ENCODE results near the gene CENPN.

Gene CENPN

DNA sequence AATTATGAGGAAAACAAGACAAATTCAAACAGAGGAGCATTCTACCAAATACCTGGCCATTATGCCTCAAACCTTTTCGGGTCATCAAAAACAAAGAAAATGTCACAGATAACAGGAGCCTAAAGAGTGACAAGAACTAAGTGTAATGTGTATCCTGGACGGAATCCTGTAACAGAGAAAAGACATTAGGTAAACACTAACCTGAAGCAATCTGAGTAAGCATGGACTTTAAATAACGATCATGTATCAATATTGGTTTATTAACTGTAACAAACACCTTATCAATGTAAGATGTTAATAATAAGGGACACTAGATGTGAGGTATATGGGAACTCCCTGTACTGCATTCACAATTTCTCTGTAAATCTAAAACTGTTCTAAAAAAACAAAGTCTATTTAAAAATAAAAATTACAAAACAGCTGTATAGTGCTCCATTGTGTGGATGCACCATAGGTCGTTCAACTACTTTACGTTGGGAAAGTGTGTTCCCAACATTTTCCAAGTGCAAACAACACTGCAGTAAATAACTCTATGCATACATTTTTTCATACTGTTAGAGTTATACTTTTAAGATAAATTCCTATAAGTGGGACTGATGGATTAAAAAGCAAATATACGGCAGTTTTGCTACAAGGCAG lies 15.1 kb upstream of the CENPN start:
- no peak for DNase-seq (ENCODE audit: low spot score)

DNA sequence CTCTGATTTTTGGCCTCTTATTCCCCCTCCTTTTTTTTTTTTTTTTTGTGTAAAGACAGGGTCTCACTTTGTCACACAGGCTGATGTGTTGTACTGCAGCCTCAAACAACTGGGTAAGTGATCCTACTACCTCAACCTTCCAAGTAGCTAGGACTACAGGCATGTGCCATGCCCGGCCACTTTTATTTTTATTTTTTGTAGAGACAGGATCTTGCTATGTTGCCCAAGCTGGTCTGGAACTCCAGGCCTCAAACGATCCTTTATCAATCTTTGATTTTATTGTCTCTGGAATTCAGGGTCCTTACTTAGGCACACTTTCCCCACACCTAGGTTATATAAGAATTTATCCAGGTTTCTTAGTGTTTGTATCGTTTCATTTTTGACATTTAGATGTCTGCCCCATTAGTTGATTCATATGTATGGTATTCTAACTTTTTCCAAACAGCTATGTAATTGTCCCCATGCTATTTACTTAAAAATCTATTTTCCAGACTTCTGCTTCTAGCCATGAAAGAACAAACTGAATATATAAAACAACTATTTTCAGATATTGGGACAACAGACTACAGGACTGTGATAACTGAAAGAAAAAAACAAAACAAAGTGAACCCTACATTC lies 14.2 kb upstream of the CENPN start:
- DNase-seq (ENCODE audit: low spot score) = no peak

DNA sequence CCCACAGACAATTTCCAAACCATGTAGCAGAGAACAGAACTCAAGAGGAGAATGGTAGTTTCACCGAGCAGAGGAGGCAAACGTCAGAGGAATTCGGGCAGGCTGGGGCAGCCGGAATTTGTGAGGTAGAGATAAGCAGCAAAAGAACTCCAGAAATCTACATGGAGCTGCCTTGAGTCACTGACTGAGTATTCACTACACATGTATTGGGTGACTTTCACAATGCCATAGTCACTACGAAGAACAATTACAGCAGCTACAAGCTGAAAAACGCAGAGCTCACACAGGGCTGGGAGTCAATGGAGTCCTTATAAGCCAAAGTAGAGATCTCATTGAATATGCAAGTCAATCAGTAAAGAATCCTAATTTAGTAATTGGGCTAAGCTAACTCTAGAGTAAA lies 13.7 kb upstream of the CENPN start:
- DNase-seq (ENCODE audit: low spot score) = no peak

DNA sequence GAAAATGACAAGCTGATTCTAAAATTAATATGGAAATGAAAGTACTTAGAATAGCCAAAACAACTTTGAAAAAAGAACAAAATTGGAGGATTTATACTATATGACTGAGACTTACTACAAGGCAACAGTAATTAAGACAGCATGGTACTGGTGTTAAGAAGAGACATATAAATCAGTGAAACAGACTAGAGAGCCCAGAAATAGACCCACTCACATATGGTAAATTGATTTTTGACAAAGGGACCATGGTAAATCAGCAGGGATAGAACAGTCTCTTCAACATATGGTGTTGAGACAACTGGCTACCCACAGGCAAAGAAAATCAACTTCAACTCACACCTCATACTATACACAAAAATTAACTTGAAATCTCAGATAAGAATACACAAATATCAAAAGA lies 13.2 kb upstream of the CENPN start:
- DNase-seq (ENCODE audit: low spot score) = no peak

GRCh38 chr16:80994451-80994850 lies 12.6 kb upstream of the CENPN start:
- DNase-seq (ENCODE audit: low spot score) = no peak

DNA sequence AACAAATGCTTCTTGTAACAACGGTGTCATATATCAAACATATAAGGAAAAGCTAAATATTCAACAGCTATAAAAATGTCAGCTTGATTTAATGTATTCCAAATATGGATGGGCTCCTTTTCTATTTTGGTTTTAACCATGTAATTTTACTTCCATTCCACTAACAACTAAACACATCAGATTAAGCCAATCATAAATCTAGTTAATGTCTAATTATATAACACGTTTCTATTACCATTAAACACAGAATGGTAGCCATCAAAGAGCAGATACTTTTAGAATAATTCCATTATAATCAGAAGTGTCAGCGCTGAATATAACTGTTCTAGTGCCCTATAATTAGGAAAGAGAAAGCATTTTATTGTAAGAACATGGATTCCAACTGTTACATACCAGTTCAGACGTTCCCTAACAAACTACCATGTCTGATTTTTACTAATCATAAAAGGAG lies 10.3 kb upstream of the CENPN start:
- DNase-seq (ENCODE audit: low spot score) = no peak

- no peak for DNase-seq (ENCODE audit: low spot score)
These were observed 9.7 kb upstream of the CENPN start for GRCh38 chr16:80997139-80997798.

GRCh38 chr16:80997964-80998620 lies 8.9 kb upstream of the CENPN start:
- DNase-seq (ENCODE audit: low spot score) = no peak

DNA sequence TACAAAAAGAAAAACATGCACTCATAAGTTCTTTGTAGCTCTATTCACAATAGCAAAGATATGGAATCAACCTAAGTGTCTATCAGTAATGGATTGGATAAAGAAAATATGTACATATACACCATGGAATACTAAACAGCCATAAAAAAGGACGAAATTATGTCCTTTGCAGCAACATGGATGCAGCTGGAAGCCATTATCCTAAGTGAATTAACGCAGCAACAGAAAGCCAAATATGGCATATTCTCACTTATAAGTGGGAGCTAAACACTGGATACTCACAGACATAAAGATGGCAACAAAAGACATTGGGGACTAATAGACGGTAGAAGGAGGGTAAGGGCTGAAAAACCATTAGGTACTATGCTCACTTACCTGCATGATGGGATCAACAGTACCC lies 6.1 kb upstream of the CENPN start:
- DNase-seq (ENCODE audit: low spot score) = no peak

GRCh38 chr16:81001330-81001729 lies 5.7 kb upstream of the CENPN start:
- no peak for DNase-seq (ENCODE audit: low spot score)

DNA sequence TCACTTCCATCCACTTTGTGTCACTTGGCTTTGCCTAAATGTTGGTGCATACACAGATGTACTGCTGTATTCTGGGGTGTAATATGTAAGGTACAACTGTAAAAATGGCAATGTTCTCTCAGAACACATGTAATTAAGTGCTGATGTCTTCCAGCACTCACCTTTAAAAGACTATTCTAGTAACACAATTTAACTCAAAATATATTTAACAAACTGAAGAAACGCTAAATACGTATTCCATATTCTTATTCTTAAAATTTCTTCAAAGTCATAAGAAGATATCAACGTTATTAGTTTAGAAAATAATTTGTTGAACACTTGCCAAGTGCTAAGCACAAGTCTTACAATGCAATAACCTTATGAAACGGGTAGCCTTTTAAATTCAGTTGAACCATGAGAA lies 4.0 kb upstream of the CENPN start:
- DNase-seq (ENCODE audit: low spot score) = no peak

- DNase-seq (ENCODE audit: low spot score) = no peak
These were observed 3.2 kb upstream of the CENPN start for GRCh38 chr16:81003610-81004460.

DNA sequence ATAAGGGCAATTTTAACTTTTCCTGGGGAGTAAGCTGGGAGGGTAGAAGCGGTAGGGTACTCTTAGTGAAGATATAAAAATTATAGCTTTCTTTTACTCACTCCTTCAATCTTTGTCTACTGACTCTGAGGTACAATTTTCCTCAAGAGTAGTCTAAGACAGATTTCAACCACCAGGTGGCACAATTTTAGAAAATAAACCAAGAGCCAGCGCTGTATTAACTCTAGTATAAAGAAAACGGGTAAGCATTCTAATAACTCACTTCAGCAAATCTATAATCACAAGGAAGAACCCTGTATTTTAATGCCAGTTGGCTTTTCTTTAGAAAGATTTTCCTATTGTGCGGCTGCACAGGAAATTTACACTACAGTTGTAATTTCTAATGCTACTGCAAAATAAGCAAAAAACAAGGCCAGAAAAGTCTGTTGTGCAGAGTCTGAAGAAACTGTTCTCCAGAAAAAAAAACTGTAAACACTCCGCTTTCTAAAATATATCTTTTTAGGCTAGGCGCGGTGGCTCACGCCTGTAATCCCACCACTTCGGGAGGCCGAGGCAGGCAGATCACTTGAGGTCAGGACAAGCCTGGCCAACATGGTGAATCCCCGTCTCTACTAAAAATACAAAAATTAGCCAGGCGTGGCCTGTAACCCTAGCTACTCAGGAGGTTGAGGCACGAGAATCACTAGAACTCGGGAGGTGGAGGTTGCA lies 2.2 kb upstream of the CENPN start:
- no peak for DNase-seq (ENCODE audit: low spot score)

DNA sequence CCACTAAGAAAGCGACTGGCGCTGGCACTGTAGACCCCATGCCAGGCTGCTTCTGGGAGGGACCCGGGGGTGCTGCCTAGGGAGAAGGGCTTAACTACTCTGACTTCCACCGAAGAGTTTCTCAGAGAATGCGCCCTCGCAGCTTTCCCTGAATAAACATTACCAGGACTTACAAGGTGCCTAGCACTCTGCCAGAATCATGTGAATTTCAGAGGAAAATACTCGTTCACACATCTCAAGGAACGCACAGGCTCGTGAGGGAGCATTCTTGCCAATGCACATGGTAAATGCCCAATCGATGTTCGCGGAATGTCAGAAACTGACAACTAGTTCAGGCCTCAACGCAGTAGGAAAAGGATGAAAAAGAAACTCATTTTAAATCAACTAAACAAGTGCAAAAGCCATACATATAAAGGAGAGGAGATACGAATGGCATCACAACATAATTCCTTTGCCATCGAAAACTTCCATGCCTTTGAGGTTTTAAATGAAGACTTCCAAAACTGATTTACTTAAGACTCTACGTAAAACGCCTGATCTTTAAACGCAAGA lies 1.3 kb upstream of the CENPN start:
- DNase-seq (ENCODE audit: low spot score) = no peak

DNA sequence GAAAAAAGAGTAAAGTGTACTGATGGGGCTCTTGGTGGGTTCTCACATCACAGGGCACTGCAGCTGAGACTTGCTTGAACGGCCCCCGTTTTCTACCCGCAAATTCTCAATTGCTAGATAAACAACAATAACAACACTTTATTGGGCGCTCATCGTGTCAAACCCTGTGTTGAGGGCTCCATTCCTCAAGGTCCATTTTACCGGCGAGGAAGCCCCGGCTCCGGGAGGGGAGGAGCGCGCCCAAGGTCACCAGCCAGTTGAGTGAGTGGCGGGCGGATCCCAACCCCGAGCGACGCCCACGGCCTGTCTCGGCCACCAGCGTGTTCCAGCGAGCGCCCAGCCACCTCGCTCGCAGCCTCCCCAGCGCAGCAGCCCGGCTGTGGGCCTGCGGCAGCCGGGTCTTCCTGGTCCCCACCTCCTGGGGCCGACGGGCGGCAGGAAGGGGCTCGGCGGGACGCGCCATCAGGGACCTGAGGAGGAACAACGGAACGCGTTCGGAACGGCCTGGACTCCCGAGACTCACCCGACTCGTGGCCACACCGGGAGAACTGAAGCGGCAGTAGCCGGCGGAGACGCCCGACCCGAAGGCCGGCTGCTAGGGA lies 702 bp upstream of the CENPN start:
- no peak for DNase-seq (ENCODE audit: low spot score)

- no peak for DNase-seq (ENCODE audit: low spot score)
These were observed 1.4 kb downstream of the CENPN start for GRCh38 chr16:81008505-81008789.

DNA sequence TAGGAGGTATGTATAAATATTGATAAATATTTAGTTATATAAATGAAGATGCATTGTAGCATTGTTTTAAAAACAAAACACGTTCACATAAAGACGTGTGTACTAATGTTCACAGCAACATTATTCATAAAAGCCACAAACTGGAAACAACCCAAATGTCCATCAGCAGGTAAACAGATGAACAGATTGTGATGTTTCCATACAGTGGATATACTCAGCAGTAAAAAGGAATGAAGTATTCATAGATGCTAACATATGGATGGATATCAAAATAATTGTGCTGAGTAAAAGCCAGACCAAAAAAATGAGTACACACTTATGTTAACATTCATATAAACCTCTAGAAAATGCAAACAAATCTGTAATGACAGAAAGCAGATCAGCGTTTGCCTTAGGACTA lies 6.0 kb downstream of the CENPN start:
- DNase-seq (ENCODE audit: low spot score) = no peak

GRCh38 chr16:81014672-81015071 lies 7.7 kb downstream of the CENPN start:
- DNase-seq (ENCODE audit: low spot score) = no peak

DNA sequence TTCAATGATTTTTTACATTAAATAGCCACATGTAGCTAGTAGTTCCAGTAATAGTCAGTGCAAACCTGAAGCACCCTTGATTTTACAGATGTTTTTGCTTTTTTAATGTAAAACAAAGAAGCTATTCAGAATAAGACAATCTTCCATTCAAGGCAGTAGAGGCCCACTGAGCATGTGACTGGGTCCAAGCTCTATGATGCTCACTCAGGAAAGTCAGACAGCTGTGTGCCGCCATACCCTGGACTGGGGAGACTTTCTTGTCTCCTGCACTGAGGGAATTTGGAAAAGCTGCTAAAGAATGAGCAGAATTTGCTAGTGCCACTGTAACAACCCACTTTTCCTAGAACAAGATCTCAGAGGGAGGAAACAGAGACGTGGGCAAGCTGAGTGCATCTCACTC lies 11.5 kb downstream of the CENPN start:
- DNase-seq (ENCODE audit: low spot score) = peak; percentile 81

DNA sequence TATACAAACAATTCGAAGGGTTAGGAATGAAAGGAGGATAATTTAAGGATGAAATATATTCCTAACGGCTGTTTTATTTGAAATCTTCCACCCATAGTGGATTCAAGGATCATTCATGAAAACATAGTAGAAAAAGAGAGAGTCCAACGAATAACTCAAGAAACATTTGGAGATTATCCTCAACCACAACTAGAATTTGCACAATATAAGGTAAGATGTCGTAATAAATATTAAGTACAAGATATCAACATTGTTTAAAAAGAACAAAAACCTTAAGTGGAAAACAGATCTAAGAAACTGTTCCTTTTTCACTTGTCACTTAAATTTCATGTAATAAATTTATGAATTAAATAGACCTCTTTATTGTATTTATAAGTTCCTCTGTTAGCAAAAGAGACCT lies 19.4 kb downstream of the CENPN start:
- DNase-seq (ENCODE audit: low spot score) = no peak

All from COLO829 (cell line).